ENCODE measurements around the gene SLC9B2. TPM values are rescaled to one million over a fixed set of nuclear protein-coding genes. Genes with fewer than 3 reads are reported as not detected.

The SLC9B2 gene, protein sequence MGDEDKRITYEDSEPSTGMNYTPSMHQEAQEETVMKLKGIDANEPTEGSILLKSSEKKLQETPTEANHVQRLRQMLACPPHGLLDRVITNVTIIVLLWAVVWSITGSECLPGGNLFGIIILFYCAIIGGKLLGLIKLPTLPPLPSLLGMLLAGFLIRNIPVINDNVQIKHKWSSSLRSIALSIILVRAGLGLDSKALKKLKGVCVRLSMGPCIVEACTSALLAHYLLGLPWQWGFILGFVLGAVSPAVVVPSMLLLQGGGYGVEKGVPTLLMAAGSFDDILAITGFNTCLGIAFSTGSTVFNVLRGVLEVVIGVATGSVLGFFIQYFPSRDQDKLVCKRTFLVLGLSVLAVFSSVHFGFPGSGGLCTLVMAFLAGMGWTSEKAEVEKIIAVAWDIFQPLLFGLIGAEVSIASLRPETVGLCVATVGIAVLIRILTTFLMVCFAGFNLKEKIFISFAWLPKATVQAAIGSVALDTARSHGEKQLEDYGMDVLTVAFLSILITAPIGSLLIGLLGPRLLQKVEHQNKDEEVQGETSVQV
- 10 to 100 TPM; 16.9 to 56.1 (median 24.7) TPM for total RNA-seq

DNA sequence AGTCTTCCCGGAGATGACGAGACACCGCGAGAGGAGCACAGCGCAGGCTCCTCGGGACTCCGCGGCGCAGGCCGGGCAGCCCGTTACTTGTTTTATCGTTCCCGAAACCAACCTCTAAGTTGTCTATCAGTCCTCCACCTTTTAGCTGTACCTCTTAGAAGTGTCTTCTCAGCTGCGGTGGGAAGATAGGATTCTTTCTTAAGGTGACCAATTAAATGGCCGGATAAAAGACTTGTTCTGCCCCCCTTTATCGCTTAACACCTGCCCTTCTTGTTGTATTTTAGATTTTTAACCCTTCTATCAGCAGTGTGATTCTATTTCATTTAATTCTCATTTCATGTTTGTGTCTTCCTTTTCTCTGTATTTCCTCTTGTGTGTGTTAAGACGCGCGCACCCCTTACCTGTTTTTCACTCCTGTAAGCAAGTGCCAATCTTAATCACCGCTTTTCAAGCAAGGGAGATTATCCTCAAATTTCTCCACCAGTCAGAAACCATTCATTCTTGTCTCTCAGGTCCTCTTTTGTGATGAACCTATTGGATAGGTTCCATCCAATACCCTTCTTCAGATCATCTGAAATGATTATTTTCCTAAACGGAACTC is at the start of gene SLC9B2:
SLC9B2 (minus strand) TSS at position 15 of the 601 bp plus-strand sequence. CDS start 9,211 bp downstream, outside the sequence.
- ATAC-seq (ENCODE audit: low FRiP score), result no peak
- TF ChIP-seq CTCF (IDR thresholded peaks at IDR 0.05), result no peak

GRCh38 chr4:103126126-103126525 is 49.6 kb upstream of the SLC9B2 start:
- no peak for DNase-seq (ENCODE audit: low spot score)
- ATAC-seq (ENCODE audit: low FRiP score), result no peak

More for the DNA sequence above, at the start of gene SLC9B2:
- DNase-seq (ENCODE audit: low spot score), result no peak

GRCh38 chr4:103123114-103123513 is 46.6 kb upstream of the SLC9B2 start:
- ATAC-seq (ENCODE audit: low FRiP score), result no peak
- TF ChIP-seq CTCF (IDR thresholded peaks at IDR 0.05), result no peak
- no peak for DNase-seq (ENCODE audit: low spot score)

More at GRCh38 chr4:103126126-103126525, 49.6 kb upstream of the SLC9B2 start:
- no peak for TF ChIP-seq CTCF (IDR thresholded peaks at IDR 0.05)

DNA sequence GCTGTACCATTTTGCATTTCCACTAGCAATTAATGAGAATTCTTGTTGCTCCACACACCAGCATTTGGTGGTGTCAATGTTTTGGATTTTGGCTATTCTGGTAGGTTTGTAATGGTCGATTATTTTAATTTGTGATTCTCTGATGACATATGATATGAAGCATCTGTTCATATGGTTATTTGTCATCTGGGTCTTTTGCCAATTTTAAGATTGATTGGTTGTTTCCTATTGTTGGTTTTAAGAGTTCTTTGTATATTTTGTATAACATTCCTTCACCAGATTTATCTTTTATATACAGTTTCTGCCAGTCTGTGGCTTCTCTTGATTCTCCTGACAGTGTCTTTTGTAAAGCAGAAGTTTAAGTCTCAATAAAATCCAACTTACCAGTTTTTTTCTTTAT is 41.6 kb upstream of the SLC9B2 start:
- no peak for DNase-seq (ENCODE audit: low spot score)
- no peak for ATAC-seq (ENCODE audit: low FRiP score)
- no peak for TF ChIP-seq CTCF (IDR thresholded peaks at IDR 0.05)

DNA sequence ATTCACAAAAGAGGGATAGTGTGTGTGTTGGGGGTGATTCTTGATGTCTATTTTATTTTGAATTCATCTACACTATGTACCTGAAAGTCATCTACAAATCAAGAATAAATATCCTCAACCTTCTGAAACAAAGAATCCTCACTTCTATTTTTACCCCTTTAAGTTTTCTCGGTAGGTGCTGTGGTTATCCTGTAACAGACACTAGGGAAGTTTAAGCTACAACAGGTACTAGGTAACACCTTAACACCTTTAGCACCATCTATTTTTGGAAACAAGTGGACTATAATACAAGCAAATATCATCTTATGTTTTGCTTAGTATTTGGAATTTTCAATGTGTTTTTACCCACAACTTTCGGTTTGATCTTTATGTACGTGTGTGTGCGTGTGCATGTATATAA is 35.0 kb upstream of the SLC9B2 start:
- no peak for TF ChIP-seq CTCF (IDR thresholded peaks at IDR 0.05)

DNA sequence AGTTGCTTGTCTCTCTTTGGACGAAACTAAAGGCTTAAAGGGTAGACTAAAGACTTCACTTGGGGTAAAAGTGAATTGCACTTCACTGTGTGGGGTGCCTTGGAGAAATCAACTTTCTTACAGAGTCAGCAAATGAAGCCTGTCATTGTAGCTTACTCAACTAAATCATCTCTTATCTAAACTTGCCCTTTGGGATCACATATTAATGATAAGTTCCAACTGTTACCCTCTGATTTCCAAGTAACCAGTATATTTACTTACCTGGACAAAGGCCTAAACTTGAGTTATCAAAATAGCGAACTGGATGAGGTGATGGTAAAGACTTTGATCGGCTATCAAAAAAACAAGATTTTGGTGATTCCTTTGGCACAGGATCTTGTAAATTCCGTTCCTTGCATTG is 32.0 kb upstream of the SLC9B2 start:
- ATAC-seq (ENCODE audit: low FRiP score) (no peak), DNase-seq (ENCODE audit: low spot score) (no peak)
- TF ChIP-seq CTCF (IDR thresholded peaks at IDR 0.05), result no peak

More for the DNA sequence above, 35.0 kb upstream of the SLC9B2 start:
- no peak for DNase-seq (ENCODE audit: low spot score)
- ATAC-seq (ENCODE audit: low FRiP score), result no peak
